ENCODE data around the gene PKDCC. TPM values are rescaled to one million over a fixed set of nuclear protein-coding genes. Genes with fewer than 3 reads are reported as not detected.
A peak's percentile ranks its signal among the peaks of the same experiment; 100 is the strongest.

The PKDCC gene
- total and polyA plus RNA-seq, 10 of the 15 experiments (the other 5 are each of a cell fraction or from before 2014, with no cell fraction given), result 0.13 to 10.2 (median 2.3) TPM

DNA sequence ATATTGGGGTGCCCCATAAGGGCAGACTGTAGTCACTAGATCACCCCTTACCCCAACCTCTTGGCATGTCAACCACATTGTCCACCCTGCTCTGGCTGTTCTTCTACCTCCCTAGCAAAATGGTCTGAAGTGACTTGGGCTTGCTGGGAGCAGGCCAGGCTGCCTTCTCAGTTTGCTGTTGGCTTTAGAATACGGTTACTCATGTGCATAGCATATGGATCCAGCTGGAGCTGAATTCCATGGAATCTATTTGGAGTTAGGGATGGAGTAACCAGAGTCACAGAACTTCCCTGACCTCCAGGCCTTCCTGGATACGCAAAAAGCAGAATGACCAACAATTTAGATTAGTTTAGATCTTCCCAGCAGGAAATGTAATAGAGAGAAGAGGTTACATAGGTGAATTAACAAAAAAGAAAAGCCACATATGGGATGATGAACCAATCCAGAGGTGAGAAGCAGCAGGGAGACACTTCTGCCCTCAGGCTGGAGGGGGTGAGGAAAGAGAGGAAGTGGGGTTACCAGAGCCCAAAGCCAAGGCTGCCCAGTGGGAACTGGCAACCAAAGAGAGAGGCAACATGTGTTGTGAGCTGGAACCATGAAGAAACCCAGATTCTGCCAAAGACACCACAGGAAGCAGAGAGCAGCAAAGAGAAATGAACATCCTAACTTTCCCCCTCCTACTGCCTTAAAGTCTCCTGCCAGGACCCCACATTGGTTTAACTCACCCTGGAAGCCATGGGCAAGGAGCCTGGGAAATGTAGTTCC is 26.1 kb downstream of the PKDCC start:
- RAD21 ChIA-PET (ENCODE audit: unreplicated experiment), result interaction anchor here (1.3 kb wide), 1 partner anchor 205 kb away, joined by 3 read pairs; no protein-coding TSS in a partner anchor
- no peaks in the 10 kb centered on the region for H3K36me3 ChIP-seq (ENCODE audit: control insufficient read depth in 2 of 2, insufficient read depth in 2 of 2, low read length in 1 of 2)
- POLR2A ChIA-PET, result no interaction called here
- H3K27me3 ChIP-seq (replicated peaks in 1 of 2; ENCODE audit: control insufficient read depth in 2 of 2, insufficient read depth in 2 of 2, low read length in 1 of 2), result peaks cover 0 to 1% of the 10 kb centered on the region in 2 experiments; a peak in 2 of 4 replicates
- WGBS (ENCODE audit: insufficient coverage, insufficient replicate concordance, low lambda C conversion rate, missing lambda C conversion rate), result 2% methylated on average over 2 of the region's 2 CpGs
- H3K27ac ChIP-seq (ENCODE audit: control insufficient read depth, insufficient read depth), result no peak overlapping the region
- H3K9ac ChIP-seq (ENCODE audit: control insufficient read depth, insufficient read depth, low read length), result no peak overlapping the region
- no peak overlapping the region for H2AFZ ChIP-seq (ENCODE audit: control insufficient read depth, low read depth, low read length)
- no peaks in the 10 kb centered on the region for H3K79me2 ChIP-seq (ENCODE audit: control insufficient read depth, insufficient read depth, low read length)
- no peaks in the 10 kb centered on the region for H4K20me1 ChIP-seq (ENCODE audit: control insufficient read depth, insufficient read depth)
- H3K4me2 ChIP-seq (ENCODE audit: control insufficient read depth, insufficient read depth), result no peak overlapping the region
- in situ Hi-C loops (cut with MboI), result no loop called here
- BruUV-seq (replicated peaks), result no TSS peak
- H3K4me3 ChIP-seq, result no peak overlapping the region
- no peak for DNase-seq (ENCODE audit: low read depth, low spot score)
- intact Hi-C loops (cut with micrococcal nuclease; ENCODE audit: unreplicated experiment), result no loop called here
- no peaks in the 10 kb centered on the region for H3K9me3 ChIP-seq (replicated peaks; ENCODE audit: control insufficient read depth, insufficient read depth, low read length)
- no peak for ATAC-seq
- CTCF ChIA-PET, result no interaction called here
- FAIRE-seq, result no peak
- SMC1A ChIA-PET (ENCODE audit: uncharacterized antibody, unreplicated experiment), result interaction anchor here (1.1 to 2.2 kb wide), 2 partner anchors 13 to 203 kb away, joined by 3 to 7 read pairs; no protein-coding TSS in a partner anchor
- no peak for TF ChIP-seq POLR2A (IDR thresholded peaks at IDR 0.05; ENCODE audit: low read depth, low read length)
- TF ChIP-seq IKZF2 (IDR thresholded peaks at IDR 0.05), result no peak
- no peak for TF ChIP-seq PAX5 (IDR thresholded peaks at IDR 0.05; ENCODE audit: borderline replicate concordance, low read depth, low read length)
- TF ChIP-seq NFYB (IDR thresholded peaks at IDR 0.05; ENCODE audit: insufficient read depth, low read depth, low read length), result no peak
- no peaks in the 10 kb centered on the region for H3K4me1 ChIP-seq (ENCODE audit: control insufficient read depth, insufficient read depth, low read length)

DNA sequence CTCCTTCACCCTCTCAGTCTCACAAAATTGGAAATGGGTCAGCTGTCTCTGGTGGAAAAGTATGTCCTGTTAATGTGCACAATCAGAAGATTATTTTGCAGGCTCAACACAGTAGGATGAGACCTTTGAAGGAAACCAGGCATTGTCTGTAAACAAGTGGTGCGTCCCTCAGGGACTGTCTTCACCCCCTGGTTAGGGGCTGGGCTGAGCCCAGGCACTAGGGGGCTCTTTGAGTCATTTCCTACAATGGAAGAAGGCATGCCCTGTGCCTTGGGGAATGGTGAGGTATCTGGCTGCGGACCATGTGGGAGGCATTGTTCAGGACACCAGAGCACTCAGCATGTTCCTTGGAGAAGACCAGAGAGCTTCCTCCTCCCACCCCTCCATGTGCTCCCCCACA is 26.8 kb downstream of the PKDCC start:
- Histone ChIP-seq H3K9me3 (replicated peaks; ENCODE audit: control insufficient read depth, insufficient read depth, low read length) (no peaks in the 10 kb centered on the region), H3K4me2 (ENCODE audit: control insufficient read depth, insufficient read depth) (no peak overlapping the region), H2AFZ (ENCODE audit: control insufficient read depth, low read depth, low read length) (no peak overlapping the region), H3K4me1 (ENCODE audit: control insufficient read depth, insufficient read depth, low read length) (no peaks in the 10 kb centered on the region), H3K79me2 (ENCODE audit: control insufficient read depth, insufficient read depth, low read length) (no peaks in the 10 kb centered on the region), H3K27ac (ENCODE audit: control insufficient read depth, insufficient read depth) (no peak overlapping the region), H3K27me3 (replicated peaks in 1 of 2; ENCODE audit: control insufficient read depth in 2 of 2, insufficient read depth in 2 of 2, low read length in 1 of 2) (peaks cover 0 to under 1% of the 10 kb centered on the region in 2 experiments; a peak in 2 of 4 replicates), H3K4me3 (no peak overlapping the region), H3K36me3 (ENCODE audit: control insufficient read depth in 2 of 2, insufficient read depth in 2 of 2, low read length in 1 of 2) (no peaks in the 10 kb centered on the region), H4K20me1 (ENCODE audit: control insufficient read depth, insufficient read depth) (no peaks in the 10 kb centered on the region), H3K9ac (ENCODE audit: control insufficient read depth, insufficient read depth, low read length) (no peak overlapping the region)
- ChIA-PET SMC1A (ENCODE audit: uncharacterized antibody, unreplicated experiment) (no interaction called here), RAD21 (ENCODE audit: unreplicated experiment) (no interaction called here), CTCF (no interaction called here), POLR2A (no interaction called here)
- no peak for FAIRE-seq
- intact Hi-C loops (cut with micrococcal nuclease; ENCODE audit: unreplicated experiment) (no loop called here), in situ Hi-C loops (cut with MboI) (no loop called here)
- DNase-seq (ENCODE audit: low read depth, low spot score), result no peak
- ATAC-seq, result 0 out of 3 replicates have a peak, but pooled peaks have one; percentile 27
- BruUV-seq (replicated peaks), result no TSS peak
- WGBS (ENCODE audit: insufficient coverage, insufficient replicate concordance, low lambda C conversion rate, missing lambda C conversion rate), result 21% methylated on average over 2 of the region's 2 CpGs
- TF ChIP-seq TAF1 (IDR thresholded peaks at IDR 0.05; ENCODE audit: borderline replicate concordance, low read depth, low read length), result no peak
- TF ChIP-seq BHLHE40 (IDR thresholded peaks at IDR 0.05; ENCODE audit: borderline replicate concordance in 1 of 2, low read depth in 2 of 2, low read length in 1 of 2), result no peak
- no peak for TF ChIP-seq SREBF1 (IDR thresholded peaks at IDR 0.05; ENCODE audit: low read length)
- TF ChIP-seq MEF2B (IDR thresholded peaks at IDR 0.05; ENCODE audit: partially characterized antibody, poor library complexity, severe bottlenecking), result no peak
- TF ChIP-seq ZSCAN29 (IDR thresholded peaks at IDR 0.05), result no peak
- no peak for TF ChIP-seq GABPA (IDR thresholded peaks at IDR 0.05; ENCODE audit: low read depth)
- TF ChIP-seq, protein P1, sequence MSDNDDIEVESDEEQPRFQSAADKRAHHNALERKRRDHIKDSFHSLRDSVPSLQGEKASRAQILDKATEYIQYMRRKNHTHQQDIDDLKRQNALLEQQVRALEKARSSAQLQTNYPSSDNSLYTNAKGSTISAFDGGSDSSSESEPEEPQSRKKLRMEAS (IDR thresholded peaks at IDR 0.05; ENCODE audit: low read depth, low read length), result no peak
- TF ChIP-seq, protein P2, sequence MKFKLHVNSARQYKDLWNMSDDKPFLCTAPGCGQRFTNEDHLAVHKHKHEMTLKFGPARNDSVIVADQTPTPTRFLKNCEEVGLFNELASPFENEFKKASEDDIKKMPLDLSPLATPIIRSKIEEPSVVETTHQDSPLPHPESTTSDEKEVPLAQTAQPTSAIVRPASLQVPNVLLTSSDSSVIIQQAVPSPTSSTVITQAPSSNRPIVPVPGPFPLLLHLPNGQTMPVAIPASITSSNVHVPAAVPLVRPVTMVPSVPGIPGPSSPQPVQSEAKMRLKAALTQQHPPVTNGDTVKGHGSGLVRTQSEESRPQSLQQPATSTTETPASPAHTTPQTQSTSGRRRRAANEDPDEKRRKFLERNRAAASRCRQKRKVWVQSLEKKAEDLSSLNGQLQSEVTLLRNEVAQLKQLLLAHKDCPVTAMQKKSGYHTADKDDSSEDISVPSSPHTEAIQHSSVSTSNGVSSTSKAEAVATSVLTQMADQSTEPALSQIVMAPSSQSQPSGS (IDR thresholded peaks at IDR 0.05; ENCODE audit: low read length), result no peak
- TF ChIP-seq NBN (IDR thresholded peaks at IDR 0.05), result no peak
- no peak for TF ChIP-seq MYC (IDR thresholded peaks at IDR 0.05; ENCODE audit: insufficient read depth, insufficient read length, insufficient replicate concordance, low read length, severe bottlenecking)
- no peak for TF ChIP-seq POU2F2 (IDR thresholded peaks at IDR 0.05; ENCODE audit: borderline replicate concordance, low read depth, low read length)
- no peak for TF ChIP-seq EED (IDR thresholded peaks at IDR 0.05; ENCODE audit: low read depth)
- TF ChIP-seq RUNX3 (IDR thresholded peaks at IDR 0.05; ENCODE audit: low read length), result no peak
